Liver (tissue), 9 donors: Measurements from ENCODE around the gene GALNT1. TPM values are rescaled to one million over a fixed set of nuclear protein-coding genes. Genes with fewer than 3 reads are reported as not detected.

ENCODE experiments used
- DNase-seq: peaks from one replicate; pipeline ENCODE4 v3.0.0-alpha.2; 2017; ENCODE audit warnings: low spot score
- H3K27ac ChIP-seq, 2 donors: one replicate each; pipeline ENCODE4 v1.7.0; 2013; ENCODE audit warnings: inconsistent platforms in 2 of 2, low read length in 2 of 2, control low read depth in 1 of 2, low read depth in 1 of 2, mild to moderate bottlenecking in 1 of 2
- H3K27me3 ChIP-seq, 4 donors: one replicate each; pipeline versions ENCODE4 v1.6.1 to v1.7.0; 2013; ENCODE audit warnings: low read length in 3 of 4, inconsistent platforms in 1 of 4, mild to moderate bottlenecking in 1 of 4, moderate library complexity in 1 of 4; ENCODE audit not compliant: control insufficient read depth in 4 of 4, insufficient read depth in 4 of 4
- H3K36me3 ChIP-seq, 4 donors: one replicate each; pipeline versions ENCODE4 v1.6.1 to v1.7.0; 2013; ENCODE audit warnings: low read length in 3 of 4, mild to moderate bottlenecking in 3 of 4, low read depth in 1 of 4, moderate library complexity in 1 of 4; ENCODE audit not compliant: control insufficient read depth in 4 of 4, insufficient read depth in 3 of 4
- H3K4me1 ChIP-seq, 4 donors: one replicate each; pipeline versions ENCODE4 v1.6.1 to v1.7.0; 2013; ENCODE audit warnings: low read length in 3 of 4, mild to moderate bottlenecking in 3 of 4, moderate library complexity in 1 of 4; ENCODE audit not compliant: control insufficient read depth in 4 of 4, insufficient read depth in 4 of 4
- H3K4me3 ChIP-seq, 3 donors: one replicate each; pipeline versions ENCODE4 v1.6.1 to v1.7.0; 2013; ENCODE audit warnings: low read length in 3 of 3, control low read depth in 1 of 3, low read depth in 1 of 3, mild to moderate bottlenecking in 1 of 3
- H3K9ac ChIP-seq, 2 donors: one replicate each; pipeline ENCODE4 v1.7.0; 2013; ENCODE audit warnings: low read length in 2 of 2, mild to moderate bottlenecking in 2 of 2, moderate library complexity in 2 of 2, control low read depth in 1 of 2, low read depth in 1 of 2
- H3K9me3 ChIP-seq, 4 donors: one replicate each; pipeline versions ENCODE4 v1.6.1 to v1.7.0; 2013; ENCODE audit warnings: low read length in 3 of 4; ENCODE audit not compliant: control insufficient read depth in 4 of 4
- ATF3 ChIP-seq: IDR thresholded peaks from 2 replicates; pipeline ENCODE4 v1.6.1; 2016; ENCODE audit warnings: antibody characterized with exemption
- CTCF ChIP-seq: fragments of 150-350 bp; IDR thresholded peaks from 2 replicates; pipeline ENCODE4 v1.5.1; 2017; ENCODE audit warnings: improper control_type of control experiment, low read depth, low read length; ENCODE audit not compliant: missing input control
- EGR1 ChIP-seq, 2 donors: IDR thresholded peaks; 2 replicates each; pipeline ENCODE4 v1.6.1; 2016 to 2018; ENCODE audit warnings: antibody characterized with exemption in 2 of 2, low read depth in 2 of 2
- FOXA1 ChIP-seq: IDR thresholded peaks from 2 replicates; pipeline ENCODE4 v1.6.1; 2016; ENCODE audit warnings: antibody characterized with exemption
- GABPA ChIP-seq, 2 donors: IDR thresholded peaks in 1 of 2; conservative IDR thresholded peaks in 1 of 2; 2 replicates each; pipeline ENCODE4 v1.6.1; 2016; ENCODE audit warnings: antibody characterized with exemption in 2 of 2, mild to moderate bottlenecking in 1 of 2, moderate library complexity in 1 of 2
- HNF4A ChIP-seq, 2 donors: conservative IDR thresholded peaks; 2 replicates each; pipeline ENCODE4 v1.6.1; 2016; ENCODE audit warnings: antibody characterized with exemption in 2 of 2, mild to moderate bottlenecking in 2 of 2
- HNF4G ChIP-seq: IDR thresholded peaks from 2 replicates; pipeline ENCODE4 v1.6.1; 2016; ENCODE audit warnings: antibody characterized with exemption
- JUND ChIP-seq, 2 donors: IDR thresholded peaks; 2 replicates each; pipeline ENCODE4 v1.6.1; 2016; ENCODE audit warnings: antibody characterized with exemption in 2 of 2
- MAX ChIP-seq: IDR thresholded peaks from 2 replicates; pipeline ENCODE4 v1.6.1; 2016; ENCODE audit warnings: antibody characterized with exemption
- NR2F2 ChIP-seq: IDR thresholded peaks from 2 replicates; pipeline ENCODE4 v1.6.1; 2016; ENCODE audit warnings: antibody characterized with exemption
- RAD21 ChIP-seq, 2 donors: IDR thresholded peaks; 2 replicates each; pipeline ENCODE4 v1.6.1; 2016; ENCODE audit warnings: antibody characterized with exemption in 2 of 2, mild to moderate bottlenecking in 2 of 2
- REST ChIP-seq: IDR thresholded peaks from 2 replicates; pipeline ENCODE4 v1.6.1; 2016; ENCODE audit warnings: antibody characterized with exemption, mild to moderate bottlenecking
- RXRA ChIP-seq, 2 donors: IDR thresholded peaks; 2 replicates each; pipeline ENCODE4 v1.6.1; 2017 to 2018; ENCODE audit warnings: antibody characterized with exemption in 2 of 2, mild to moderate bottlenecking in 1 of 2
- SP1 ChIP-seq: IDR thresholded peaks from 2 replicates; pipeline ENCODE4 v1.6.1; 2018; ENCODE audit warnings: antibody characterized with exemption, mild to moderate bottlenecking
- TAF1 ChIP-seq: conservative IDR thresholded peaks from 2 replicates; pipeline ENCODE4 v1.6.1; 2016; ENCODE audit warnings: antibody characterized with exemption, mild to moderate bottlenecking
- YY1 ChIP-seq: IDR thresholded peaks from 2 replicates; pipeline ENCODE4 v1.6.1; 2016; ENCODE audit warnings: antibody characterized with exemption, mild to moderate bottlenecking
- ZBTB33 ChIP-seq: IDR thresholded peaks from 2 replicates; pipeline ENCODE4 v1.6.1; 2016; ENCODE audit warnings: antibody characterized with exemption
- WGBS: extraction: QIAGEN DNeasy Blood & Tissue Kit; methylation state at CpG from one replicate; pipeline ENCODE4 v1.1.7; 2013; 5-methylcytosine and 5-hydroxymethylcytosine counted together
- polyA plus RNA-seq, 2 donors: library from polyadenylated mRNA; stranded (reverse) in 1 of 2; unstranded in 1 of 2; fragments of 200-250 nt in 1 of 2; fragments of >200 nt in 1 of 2; fragmentation: Nextera tagmentation in 1 of 2; extraction: Ambion mirVana in 1 of 2; gene quantifications; one replicate each; pipeline versions ENCODE4 v1.2.1 to v1.2.3, GENCODE V29; 2013 to 2015
- total RNA-seq, 2 donors: library from RNA; depleted of rRNA; stranded (reverse); fragments of >200 nt; gene quantifications; one replicate each; pipeline ENCODE4 v1.2.3, GENCODE V29; 2014
- donor health status: healthy.
- donor health status: healthy.
- donor health status: healthy.
- donor health status: healthy.
- donor health status: healthy.

The GALNT1 gene
- total and polyA plus RNA-seq, 4 donors: 13.9 to 42.2 (median 26.5) TPM

- TF ChIP-seq ZBTB33 (no peak), ATF3 (no peak), GABPA (IDR thresholded peaks at IDR 0.05 in 1 of 2, conservative IDR thresholded peaks at IDR 0.05 in 1 of 2) (no peak), YY1 (no peak), JUND (IDR thresholded peaks at IDR 0.05) (no peak), EGR1 (IDR thresholded peaks at IDR 0.05; ENCODE audit: low read depth in 2 of 2) (no peak), HNF4A (conservative IDR thresholded peaks at IDR 0.05) (no peak), FOXA1 (no peak), RAD21 (IDR thresholded peaks at IDR 0.05) (no peak), SP1 (no peak), CTCF (no peak), NR2F2 (no peak), TAF1 (no peak), RXRA (IDR thresholded peaks at IDR 0.05) (no peak)
- H3K4me1 ChIP-seq: no peaks in the 10 kb centered on the region
- no peaks in the 10 kb centered on the region for H3K27me3 ChIP-seq
- no peak overlapping the region for H3K4me3 ChIP-seq
- H3K9ac ChIP-seq: no peak overlapping the region
- DNase-seq: no peak
- WGBS: 66% methylated on average over 3 of the region's 3 CpGs
- no peak overlapping the region for H3K27ac ChIP-seq
- H3K9me3 ChIP-seq: peaks cover 0 to 1% (median 0%) of the 10 kb centered on the region in 4 donors
- H3K36me3 ChIP-seq: no peaks in the 10 kb centered on the region
These were observed 148.6 kb downstream of the GALNT1 start for GRCh38 chr18:35729991-35730668.

- 76% methylated on average over 12 of the region's 12 CpGs for WGBS
- Histone ChIP-seq H3K36me3 (no peaks in the 10 kb centered on the region), H3K9me3 (peaks cover 0 to 1% (median 0%) of the 10 kb centered on the region in 4 donors), H3K27ac (no peak overlapping the region), H3K27me3 (no peaks in the 10 kb centered on the region), H3K4me3 (no peak overlapping the region), H3K9ac (no peak overlapping the region), H3K4me1 (no peaks in the 10 kb centered on the region)
- no peak for DNase-seq
- TF ChIP-seq RXRA (IDR thresholded peaks at IDR 0.05): no peak
- TF ChIP-seq MAX: no peak
- no peak for TF ChIP-seq YY1
- no peak for TF ChIP-seq ZBTB33
- no peak for TF ChIP-seq SP1
- no peak for TF ChIP-seq CTCF
- no peak for TF ChIP-seq REST
- TF ChIP-seq HNF4A (conservative IDR thresholded peaks at IDR 0.05): no peak
- no peak for TF ChIP-seq GABPA (IDR thresholded peaks at IDR 0.05 in 1 of 2, conservative IDR thresholded peaks at IDR 0.05 in 1 of 2)
- no peak for TF ChIP-seq HNF4G
- no peak for TF ChIP-seq NR2F2
- no peak for TF ChIP-seq TAF1
- no peak for TF ChIP-seq JUND (IDR thresholded peaks at IDR 0.05)
These were observed 149.3 kb downstream of the GALNT1 start for GRCh38 chr18:35730691-35731370.
